OCI-LY3 (cell line): ENCODE results near the gene SLC37A1.
A peak's percentile ranks its signal among the peaks of the same experiment; 100 is the strongest.

Experiments used
- H2AFZ ChIP-seq: fragments of 200-600, 300-600 bp; shearing (Covaris generic); 2 replicates; pipeline ENCODE4 v1.6.0; 2014; ENCODE audit warnings: antibody characterized with exemption, low read depth, low read length
- H3K27ac ChIP-seq: fragments of 200-600, 300-600 bp; sonication (generic); 2 replicates; pipeline ENCODE4 v1.5.1; 2014; ENCODE audit warnings: mild to moderate bottlenecking, low read length, moderate library complexity, mixed read lengths
- H3K27me3 ChIP-seq: fragments of 200-600, 300-600 bp; sonication (generic); 2 replicates; pipeline ENCODE4 v1.6.1; 2014; ENCODE audit warnings: low read depth, low read length, mixed read lengths
- H3K36me3 ChIP-seq: fragments of 200-600, 300-600 bp; sonication (generic); replicated peaks from 2 replicates; pipeline ENCODE3; 2014; ENCODE audit warnings: low read depth, low read length, mixed read lengths
- H3K4me1 ChIP-seq: fragments of 300-600, 200-600 bp; sonication (generic); 2 replicates; pipeline ENCODE4 v1.6.1; 2014; ENCODE audit warnings: low read length, mixed read lengths
- H3K4me2 ChIP-seq: fragments of 200-600, 300-600 bp; sonication (generic); 2 replicates; pipeline ENCODE4 v1.6.1; 2014; ENCODE audit warnings: low read length, mixed read lengths
- H3K4me3 ChIP-seq: fragments of 300-600, 200-600 bp; sonication (generic); 2 replicates; pipeline ENCODE4 v1.5.1; 2014; ENCODE audit warnings: antibody characterized with exemption, mild to moderate bottlenecking, low read length, moderate library complexity
- H3K79me2 ChIP-seq: fragments of 300-600, 200-600 bp; shearing (Covaris generic); 2 replicates; pipeline ENCODE4 v1.6.1; 2014; ENCODE audit warnings: mild to moderate bottlenecking, low read length, mixed read lengths
- H3K9ac ChIP-seq: fragments of 300-600, 200-600 bp; shearing (Covaris generic); 2 replicates; pipeline ENCODE4 v1.6.0; 2014; ENCODE audit warnings: mild to moderate bottlenecking, low read length, moderate library complexity
- H3K9me3 ChIP-seq: fragments of 200-600, 300-600 bp; shearing (Covaris generic); 2 replicates; pipeline ENCODE4 v1.6.1; 2014; ENCODE audit warnings: low read length, mixed read lengths; ENCODE audit not compliant: insufficient read depth
- H4K20me1 ChIP-seq: fragments of 200-600, 300-600 bp; sonication (generic); 2 replicates; pipeline ENCODE4 v1.6.1; 2016; ENCODE audit warnings: low read length, mixed read lengths; ENCODE audit not compliant: insufficient read depth
- EZH2phosphoT487 ChIP-seq: fragments of 200-600 bp; shearing (Covaris generic); IDR thresholded peaks from 2 replicates; pipeline ENCODE4 v1.6.1; 2018; ENCODE audit warnings: antibody characterized with exemption, mixed run types, low read depth
- TF ChIP-seq, protein P1 (sequence below): fragments of 200-600, 300-600 bp; sonication (generic); IDR thresholded peaks from 2 replicates; pipeline ENCODE4 v1.5.1; 2014; ENCODE audit warnings: antibody characterized with exemption, low read length, low read depth

SLC37A1 gene

GRCh38 chr21:42500736-42501135 is 12.9 kb upstream of the SLC37A1 start:
- no peaks in the 10 kb centered on the region for H3K36me3 ChIP-seq
- H3K27me3 ChIP-seq, result no peaks in the 10 kb centered on the region
- H3K4me2 ChIP-seq, result no peak overlapping the region
- H3K9me3 ChIP-seq, result no peaks in the 10 kb centered on the region
- H4K20me1 ChIP-seq, result no peaks in the 10 kb centered on the region
- H3K4me3 ChIP-seq, result no peak overlapping the region
- peaks cover 19% of the 10 kb centered on the region for H3K4me1 ChIP-seq
- no peak for TF ChIP-seq EZH2phosphoT487
- TF ChIP-seq, protein P1, sequence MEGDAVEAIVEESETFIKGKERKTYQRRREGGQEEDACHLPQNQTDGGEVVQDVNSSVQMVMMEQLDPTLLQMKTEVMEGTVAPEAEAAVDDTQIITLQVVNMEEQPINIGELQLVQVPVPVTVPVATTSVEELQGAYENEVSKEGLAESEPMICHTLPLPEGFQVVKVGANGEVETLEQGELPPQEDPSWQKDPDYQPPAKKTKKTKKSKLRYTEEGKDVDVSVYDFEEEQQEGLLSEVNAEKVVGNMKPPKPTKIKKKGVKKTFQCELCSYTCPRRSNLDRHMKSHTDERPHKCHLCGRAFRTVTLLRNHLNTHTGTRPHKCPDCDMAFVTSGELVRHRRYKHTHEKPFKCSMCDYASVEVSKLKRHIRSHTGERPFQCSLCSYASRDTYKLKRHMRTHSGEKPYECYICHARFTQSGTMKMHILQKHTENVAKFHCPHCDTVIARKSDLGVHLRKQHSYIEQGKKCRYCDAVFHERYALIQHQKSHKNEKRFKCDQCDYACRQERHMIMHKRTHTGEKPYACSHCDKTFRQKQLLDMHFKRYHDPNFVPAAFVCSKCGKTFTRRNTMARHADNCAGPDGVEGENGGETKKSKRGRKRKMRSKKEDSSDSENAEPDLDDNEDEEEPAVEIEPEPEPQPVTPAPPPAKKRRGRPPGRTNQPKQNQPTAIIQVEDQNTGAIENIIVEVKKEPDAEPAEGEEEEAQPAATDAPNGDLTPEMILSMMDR, result no peak
- H3K9ac ChIP-seq, result no peak overlapping the region
- H3K27ac ChIP-seq, result no peak overlapping the region
- H3K79me2 ChIP-seq, result no peaks in the 10 kb centered on the region
- no peak overlapping the region for H2AFZ ChIP-seq

DNA sequence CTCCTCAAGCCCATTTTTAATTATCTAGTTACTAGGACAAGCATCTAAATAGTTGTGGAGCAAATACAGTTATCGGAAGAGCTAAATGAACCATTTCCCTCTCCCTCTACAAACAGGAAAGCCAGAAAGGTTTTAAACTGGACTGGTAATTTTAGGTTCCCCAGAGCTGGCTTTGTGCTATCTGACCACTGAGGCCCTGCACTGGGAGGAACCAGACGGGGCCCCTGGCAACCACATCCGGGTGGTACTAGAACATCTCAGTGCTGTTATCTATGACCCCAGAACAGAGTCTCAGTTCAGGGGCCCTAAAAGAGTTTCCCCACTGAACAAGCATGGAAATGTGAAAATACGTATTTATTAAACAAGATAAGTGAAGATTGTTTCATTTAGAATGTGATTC is 9.9 kb upstream of the SLC37A1 start:
- H4K20me1 ChIP-seq, result no peaks in the 10 kb centered on the region
- H3K27ac ChIP-seq, result no peak overlapping the region
- H2AFZ ChIP-seq, result no peak overlapping the region
- no peaks in the 10 kb centered on the region for H3K79me2 ChIP-seq
- TF ChIP-seq EZH2phosphoT487, result no peak
- TF ChIP-seq, protein P1, result no peak
- H3K27me3 ChIP-seq, result no peaks in the 10 kb centered on the region
- no peaks in the 10 kb centered on the region for H3K9me3 ChIP-seq
- H3K36me3 ChIP-seq, result no peaks in the 10 kb centered on the region
- no peak overlapping the region for H3K4me2 ChIP-seq
- no peak overlapping the region for H3K4me3 ChIP-seq
- H3K9ac ChIP-seq, result no peak overlapping the region
- H3K4me1 ChIP-seq, result peaks cover 16% of the 10 kb centered on the region

GRCh38 chr21:42505090-42505726 is 8.4 kb upstream of the SLC37A1 start:
- H3K4me3 ChIP-seq, result no peak overlapping the region; the same call in 1 of the 2 replicates
- TF ChIP-seq, protein P1, result no peak
- TF ChIP-seq EZH2phosphoT487, result no peak
- no peaks in the 10 kb centered on the region for H4K20me1 ChIP-seq
- H3K9me3 ChIP-seq, result no peaks in the 10 kb centered on the region
- no peaks in the 10 kb centered on the region for H3K36me3 ChIP-seq
- no peak overlapping the region for H2AFZ ChIP-seq
- no peaks in the 10 kb centered on the region for H3K27me3 ChIP-seq
- H3K4me2 ChIP-seq, result peak overlapping the region; percentile 42
- peaks cover 16% of the 10 kb centered on the region for H3K4me1 ChIP-seq
- no peaks in the 10 kb centered on the region for H3K79me2 ChIP-seq
- no peak overlapping the region for H3K9ac ChIP-seq
- no peak overlapping the region for H3K27ac ChIP-seq

GRCh38 chr21:42507418-42507817 is 6.2 kb upstream of the SLC37A1 start:
- Histone ChIP-seq H3K36me3 (no peaks in the 10 kb centered on the region), H3K9ac (no peak overlapping the region), H3K27me3 (no peaks in the 10 kb centered on the region), H3K27ac (no peak overlapping the region), H3K9me3 (no peaks in the 10 kb centered on the region), H2AFZ (no peak overlapping the region), H3K4me2 (no peak overlapping the region), H4K20me1 (no peaks in the 10 kb centered on the region), H3K79me2 (no peaks in the 10 kb centered on the region), H3K4me1 (peaks cover 16% of the 10 kb centered on the region), H3K4me3 (no peak overlapping the region)
- TF ChIP-seq, protein P1, result no peak
- TF ChIP-seq EZH2phosphoT487, result no peak
